Cerebellar nuclear complex (tissue), 1 donor: ENCODE measurements around the gene ARHGAP8.

ENCODE experiments used
- DNase-seq, 2 experiments: peaks; one replicate each; lab custom pipeline; 2025; lab: John Stamatoyannopoulos, UW

ARHGAP8 gene

GRCh38 chr22:44752285-44753188 lies at the start of gene ARHGAP8:
Gene ARHGAP8, plus strand, starts transcription at chr22:44752575. Its CDS starts 33,953 bp downstream, at chr22:44786528.
- no peak for DNase-seq

DNA sequence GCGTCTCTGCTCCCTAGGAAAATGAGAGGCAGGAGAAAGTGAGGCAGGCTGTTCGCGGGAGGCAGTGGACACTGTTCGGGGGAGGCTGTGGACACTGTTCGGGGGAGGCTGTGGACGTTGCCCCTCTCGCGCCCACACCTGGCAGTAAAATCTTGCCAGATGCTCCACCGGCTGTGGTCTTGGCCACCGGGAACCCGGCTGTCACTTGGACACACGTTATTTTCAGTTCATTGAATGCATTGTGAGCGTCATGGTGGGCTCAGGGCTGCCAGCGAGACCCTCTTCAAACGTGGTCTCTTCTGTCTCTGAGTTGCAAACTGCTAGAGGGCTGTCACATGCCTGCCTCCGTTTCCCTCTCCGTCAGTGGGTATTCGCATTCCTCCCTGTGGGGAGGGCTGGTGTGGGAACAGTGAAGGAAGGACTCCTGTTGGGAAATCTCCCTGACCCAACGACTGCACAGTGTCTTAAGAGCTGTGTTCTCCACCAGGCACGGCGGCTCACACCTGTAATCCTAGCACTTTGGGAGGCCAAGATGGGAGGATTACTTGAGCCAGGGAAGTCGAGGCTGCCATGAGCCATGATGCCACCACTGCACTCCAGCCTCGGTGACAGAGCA lies 49.0 kb upstream of the ARHGAP8 start:
- no peak for DNase-seq

DNA sequence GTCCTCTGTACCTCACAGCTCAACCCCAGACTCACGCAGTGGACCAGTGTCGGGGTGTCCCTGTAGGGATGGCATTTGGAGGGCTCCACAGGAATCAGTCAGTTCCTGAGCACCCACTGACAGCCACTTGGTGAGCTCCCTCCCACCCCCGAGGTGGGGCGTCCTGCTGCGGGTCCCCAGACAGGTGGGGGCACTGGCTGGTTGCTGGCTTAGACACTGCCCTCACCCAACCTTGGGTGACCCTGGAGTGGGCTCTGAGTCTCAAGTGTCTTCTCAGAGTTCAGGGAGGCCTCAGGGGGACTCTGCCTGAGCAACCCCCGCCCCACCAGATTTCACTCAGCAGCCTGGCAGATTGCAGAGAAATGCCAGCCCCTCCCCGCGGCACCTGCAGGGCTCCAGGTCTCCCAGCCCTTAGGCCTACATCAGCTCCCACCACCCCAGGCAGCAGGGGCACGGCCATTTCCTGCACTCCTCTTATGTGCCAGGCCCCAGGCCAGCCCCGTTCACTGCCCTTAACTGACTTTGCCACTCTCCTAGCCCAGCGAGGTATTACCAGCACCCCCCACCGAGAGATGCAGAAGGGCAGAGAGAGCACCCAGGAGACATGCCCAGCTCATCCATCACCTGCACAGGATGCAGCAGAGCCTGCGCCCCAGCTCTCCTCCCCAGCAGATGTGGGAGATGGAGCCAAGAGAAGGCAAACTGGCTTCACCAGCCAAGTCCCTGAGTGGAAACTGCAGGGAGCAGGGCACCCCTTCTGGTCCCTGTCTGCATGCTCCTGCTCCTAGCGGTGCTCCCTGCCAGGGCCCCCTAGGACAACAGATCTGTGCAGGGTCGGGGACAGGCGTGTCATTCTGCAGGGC lies 48.0 kb upstream of the ARHGAP8 start:
- no peak for DNase-seq

- DNase-seq, result no peak
These were observed 47.4 kb upstream of the ARHGAP8 start for GRCh38 chr22:44705022-44705297.

- no peak for DNase-seq
These were observed 45.9 kb upstream of the ARHGAP8 start for GRCh38 chr22:44706488-44706887.

GRCh38 chr22:44707178-44707577 lies 45.2 kb upstream of the ARHGAP8 start:
- no peak for DNase-seq

DNA sequence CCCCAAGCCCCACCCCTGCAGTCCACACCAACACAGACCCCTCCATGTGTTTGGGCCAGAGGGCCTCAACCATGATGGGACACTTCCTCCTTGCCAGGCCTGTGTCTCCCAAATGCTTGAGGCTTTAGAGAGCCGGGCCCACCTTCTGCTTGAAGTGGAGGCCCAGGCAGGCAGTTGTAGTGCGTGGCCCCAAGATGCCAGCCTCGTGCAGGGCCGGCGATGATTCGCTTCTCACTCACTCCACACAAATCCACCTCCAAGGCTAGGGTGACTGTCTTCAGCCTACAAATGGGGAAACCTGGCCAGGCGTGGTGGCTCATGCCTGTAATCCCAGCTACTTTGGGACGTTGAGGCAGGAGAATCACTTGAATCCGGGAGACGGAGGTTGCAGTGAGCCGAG lies 44.6 kb upstream of the ARHGAP8 start:
- no peak for DNase-seq

DNA sequence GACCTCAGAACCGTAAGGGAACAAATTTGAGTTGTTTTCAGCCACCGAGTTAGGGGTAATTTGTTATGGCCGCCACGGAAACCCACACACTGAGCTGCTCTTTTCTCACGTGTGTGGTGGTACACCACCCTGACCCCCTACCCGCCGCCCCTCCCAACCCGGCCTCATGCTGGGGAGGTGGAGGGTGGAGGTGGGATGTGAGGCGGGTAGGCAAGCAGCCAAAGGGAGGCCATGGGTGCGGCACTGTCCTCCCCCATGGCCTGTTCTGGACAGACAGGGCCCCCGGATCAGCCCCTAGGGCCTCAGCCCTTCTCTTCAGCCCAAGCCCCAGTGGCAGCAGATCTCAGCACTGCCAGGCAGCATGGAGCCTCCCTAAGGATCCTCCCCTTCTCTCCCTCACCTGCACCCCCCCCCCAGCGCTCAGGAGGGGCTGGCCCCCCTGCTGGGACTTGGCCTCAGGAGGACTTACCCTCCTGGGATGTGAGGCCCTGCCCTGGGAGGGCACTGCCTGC lies 42.4 kb upstream of the ARHGAP8 start:
- no peak for DNase-seq

- no peak for DNase-seq
These were observed 41.7 kb upstream of the ARHGAP8 start for GRCh38 chr22:44710474-44711240.

DNA sequence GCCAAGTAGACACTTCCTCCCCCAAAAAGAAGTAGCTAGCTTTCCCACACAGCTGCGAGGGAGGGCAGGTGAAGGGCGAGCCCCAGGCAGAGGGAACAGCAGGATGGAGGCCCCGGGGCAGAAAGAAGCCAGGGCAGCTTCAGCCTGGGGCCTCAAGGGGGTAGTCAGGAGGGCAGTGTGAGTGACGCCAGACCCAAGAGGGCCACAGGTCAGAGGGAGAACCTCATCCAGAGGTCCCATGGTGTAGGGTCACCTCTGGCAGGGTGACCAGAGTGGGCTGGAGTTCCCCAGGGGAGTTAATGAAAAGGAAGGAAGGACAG lies 41.2 kb upstream of the ARHGAP8 start:
- no peak for DNase-seq

DNA sequence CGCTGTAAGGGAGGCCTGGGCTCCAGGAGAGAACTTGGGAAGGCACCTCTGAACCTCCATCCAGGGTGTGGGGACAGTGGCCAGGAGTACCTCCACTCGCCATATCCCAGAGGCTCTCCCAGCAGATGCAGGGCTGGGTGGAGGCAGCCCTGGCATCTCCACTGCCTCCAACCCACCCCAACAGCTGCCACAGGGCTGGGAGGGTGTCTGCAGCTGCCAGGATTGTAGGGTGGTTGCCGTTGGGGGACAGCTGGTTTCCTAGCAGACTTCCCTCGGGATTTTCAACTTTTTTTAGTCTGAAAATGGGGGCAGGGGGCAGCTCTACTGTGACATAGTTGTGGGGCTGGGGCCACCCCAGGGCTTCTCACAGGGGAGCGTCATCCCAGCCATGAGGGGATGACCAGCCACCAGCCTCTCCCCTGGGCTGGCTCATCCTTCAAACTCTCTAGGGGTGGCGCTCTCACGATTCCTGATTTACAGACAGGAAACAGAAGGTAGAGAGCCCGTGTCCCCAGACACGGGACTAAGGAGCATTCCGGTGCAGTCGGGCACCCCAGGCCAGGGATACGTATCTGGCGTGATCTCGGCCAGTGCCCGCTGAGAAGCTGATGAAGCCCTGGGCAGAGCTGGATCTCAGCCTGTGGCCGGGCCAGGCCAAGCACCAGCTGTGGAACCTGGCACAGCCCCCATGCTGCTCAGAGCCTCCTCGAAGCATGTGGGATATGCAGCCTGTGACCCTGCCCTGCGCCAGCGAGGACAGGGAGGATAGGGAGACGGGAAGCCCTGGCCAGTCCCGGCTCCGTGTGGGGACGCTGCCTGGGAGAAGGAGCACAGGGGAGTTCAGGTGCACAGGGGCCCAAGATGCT lies 40.5 kb upstream of the ARHGAP8 start:
- no peak for DNase-seq

GRCh38 chr22:44712962-44713361 lies 39.4 kb upstream of the ARHGAP8 start:
- DNase-seq, result no peak

GRCh38 chr22:44714703-44715350 lies 37.5 kb upstream of the ARHGAP8 start:
- DNase-seq, result no peak

GRCh38 chr22:44718418-44718817 lies 34.0 kb upstream of the ARHGAP8 start:
- no peak for DNase-seq

GRCh38 chr22:44719586-44720368 lies 32.6 kb upstream of the ARHGAP8 start:
- DNase-seq, result no peak

DNA sequence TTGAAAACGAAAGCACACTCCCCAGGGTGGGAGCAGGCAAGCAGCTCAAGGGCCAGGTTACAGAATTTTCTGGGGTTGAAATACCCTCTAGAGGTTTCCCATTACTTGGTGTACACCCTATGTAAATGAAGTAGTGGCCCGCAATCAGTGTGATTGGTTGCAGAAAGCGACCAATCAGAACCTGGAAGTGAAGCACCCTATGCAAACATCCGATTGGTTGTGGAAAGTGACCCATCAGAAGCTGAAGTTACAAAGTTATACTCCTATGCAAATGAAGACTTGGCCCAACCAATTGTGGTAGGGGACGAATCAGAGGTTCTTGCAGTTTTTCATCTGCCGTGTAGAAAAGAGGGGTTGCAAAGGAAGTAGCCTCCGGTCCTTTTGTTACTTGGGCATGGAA lies 31.2 kb upstream of the ARHGAP8 start:
- no peak for DNase-seq

DNA sequence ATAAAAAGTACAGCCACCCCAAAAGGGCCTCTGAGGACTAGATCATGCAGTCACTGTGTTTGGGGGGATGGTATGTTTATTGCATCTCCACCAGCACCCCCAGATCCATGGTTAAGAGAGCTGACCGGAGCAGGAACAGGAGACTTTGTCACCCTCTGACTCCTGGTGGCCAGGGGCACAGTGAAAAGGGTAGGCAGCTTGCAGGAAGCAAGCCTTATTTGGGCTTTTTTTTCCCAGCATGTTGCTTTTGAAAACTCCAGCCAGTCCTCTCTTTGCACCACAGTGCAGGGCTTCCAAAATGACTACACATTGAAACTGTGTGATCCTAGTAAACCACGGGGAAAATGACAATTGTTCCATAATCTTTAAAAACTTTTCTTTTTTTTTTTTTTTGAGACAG lies 29.8 kb upstream of the ARHGAP8 start:
- DNase-seq, result no peak

GRCh38 chr22:44723801-44724200 lies 28.6 kb upstream of the ARHGAP8 start:
- DNase-seq, result no peak

GRCh38 chr22:44724416-44724815 lies 28.0 kb upstream of the ARHGAP8 start:
- no peak for DNase-seq

DNA sequence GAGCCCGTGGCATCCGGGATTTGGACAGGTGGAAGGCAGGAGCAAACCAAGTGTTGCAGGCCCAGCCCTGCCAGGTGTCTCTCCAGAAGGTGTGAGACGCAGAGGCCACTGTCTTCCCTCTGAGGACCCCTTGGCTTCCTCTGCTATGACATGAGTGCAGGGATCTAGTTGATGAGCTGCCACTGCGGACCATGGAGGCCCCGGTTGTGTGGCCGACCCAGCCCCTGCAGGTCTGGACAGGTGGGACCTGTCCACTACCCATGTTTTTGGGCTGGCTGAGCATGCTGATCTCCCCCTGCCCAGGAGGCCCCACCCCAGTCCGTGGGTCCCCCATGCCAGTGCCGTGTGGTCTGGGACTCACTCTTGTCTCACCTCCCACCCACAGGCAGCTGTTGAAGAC lies 27.5 kb upstream of the ARHGAP8 start:
- no peak for DNase-seq
